ENCODE measurements around the gene ACACB. TPM values are rescaled to one million over a fixed set of nuclear protein-coding genes. Genes with fewer than 3 reads are reported as not detected.

ACACB gene
- total RNA-seq, 1 experiment from 2014 or later, result 20.0 TPM

GRCh38 chr12:109084425-109084824 lies 32.0 kb upstream of the ACACB start:
- ATAC-seq, result no peak
- no peak overlapping the region for H3K4me3 Mint-ChIP-seq
- H3K27me3 Mint-ChIP-seq (ENCODE audit: low read depth), result no peaks in the 10 kb centered on the region
- ChIA-PET CTCF (no interaction called here), POLR2A (no interaction called here)
- no peaks in the 10 kb centered on the region for H3K9me3 Mint-ChIP-seq
- peaks cover 12% of the 10 kb centered on the region; the same call in 1 of the 2 replicates for H3K36me3 Mint-ChIP-seq
- H3K27ac Mint-ChIP-seq, result no peak overlapping the region
- no peak for TF ChIP-seq ZNF532 (CRISPR knock-in tag; IDR thresholded peaks at IDR 0.05; ENCODE audit: borderline replicate concordance)
- no peak for TF ChIP-seq E2F5 (CRISPR knock-in tag; IDR thresholded peaks at IDR 0.05)
- no peak for TF ChIP-seq SOX15 (CRISPR knock-in tag; IDR thresholded peaks at IDR 0.05)
- no peak for DNase-seq (ENCODE audit: low spot score)
- no peaks in the 10 kb centered on the region for H3K4me1 Mint-ChIP-seq

GRCh38 chr12:109085590-109085989 lies 30.8 kb upstream of the ACACB start:
- Mint-ChIP-seq H3K4me1 (no peaks in the 10 kb centered on the region), H3K9me3 (no peaks in the 10 kb centered on the region), H3K36me3 (peaks cover 15% of the 10 kb centered on the region; the same call in 1 of the 2 replicates), H3K27ac (no peak overlapping the region), H3K4me3 (no peak overlapping the region), H3K27me3 (ENCODE audit: low read depth) (no peaks in the 10 kb centered on the region)
- ATAC-seq, result no peak
- ChIA-PET POLR2A (no interaction called here), CTCF (no interaction called here)
- no peak for DNase-seq (ENCODE audit: low spot score)
- TF ChIP-seq ZNF138 (CRISPR knock-in tag; conservative IDR thresholded peaks at IDR 0.05) (no peak), MLX (CRISPR knock-in tag; IDR thresholded peaks at IDR 0.05) (no peak), MYBL2 (CRISPR knock-in tag; IDR thresholded peaks at IDR 0.05) (no peak), E2F1 (CRISPR knock-in tag; IDR thresholded peaks at IDR 0.05) (no peak), ZNF219 (CRISPR knock-in tag; IDR thresholded peaks at IDR 0.05; ENCODE audit: borderline replicate concordance) (no peak), PREB (CRISPR knock-in tag; IDR thresholded peaks at IDR 0.05; ENCODE audit: borderline replicate concordance) (no peak), ATF6 (CRISPR knock-in tag; IDR thresholded peaks at IDR 0.05) (no peak), JAZF1 (CRISPR knock-in tag; IDR thresholded peaks at IDR 0.05) (no peak), CDX4 (CRISPR knock-in tag; IDR thresholded peaks at IDR 0.05; ENCODE audit: borderline replicate concordance) (no peak), NFYB (CRISPR knock-in tag; conservative IDR thresholded peaks at IDR 0.05; ENCODE audit: low read depth) (no peak), ZNF317 (CRISPR knock-in tag; IDR thresholded peaks at IDR 0.05; ENCODE audit: borderline replicate concordance, low read depth) (no peak), GRHL2 (CRISPR knock-in tag; IDR thresholded peaks at IDR 0.05; ENCODE audit: insufficient replicate concordance, severe bottlenecking) (no peak)
